ENCODE results near the gene VWF.

DNA sequence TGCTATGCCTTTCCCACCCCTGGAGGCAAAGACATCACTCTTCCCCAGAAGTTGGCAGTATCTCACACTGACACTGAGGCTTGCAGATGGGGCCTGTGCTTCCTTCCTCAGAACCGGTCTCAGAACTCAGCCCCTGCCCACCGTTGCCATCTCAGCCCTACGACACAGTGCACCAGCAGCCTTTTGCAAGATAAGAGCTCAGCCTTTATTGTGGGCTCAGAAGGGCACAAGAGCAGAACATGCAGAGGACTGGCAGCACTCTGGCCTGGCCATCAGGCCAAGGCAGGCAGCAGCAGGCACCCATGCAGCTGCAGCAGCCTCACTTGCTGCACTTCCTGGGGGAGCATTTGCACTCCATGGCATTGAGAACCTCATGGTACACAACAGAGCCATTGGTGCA lies 175.8 kb downstream of the VWF start:
- no peak for TF ChIP-seq POLR2AphosphoS5 (IDR thresholded peaks at IDR 0.05; ENCODE audit: low read depth)
- TF ChIP-seq, protein P1, sequence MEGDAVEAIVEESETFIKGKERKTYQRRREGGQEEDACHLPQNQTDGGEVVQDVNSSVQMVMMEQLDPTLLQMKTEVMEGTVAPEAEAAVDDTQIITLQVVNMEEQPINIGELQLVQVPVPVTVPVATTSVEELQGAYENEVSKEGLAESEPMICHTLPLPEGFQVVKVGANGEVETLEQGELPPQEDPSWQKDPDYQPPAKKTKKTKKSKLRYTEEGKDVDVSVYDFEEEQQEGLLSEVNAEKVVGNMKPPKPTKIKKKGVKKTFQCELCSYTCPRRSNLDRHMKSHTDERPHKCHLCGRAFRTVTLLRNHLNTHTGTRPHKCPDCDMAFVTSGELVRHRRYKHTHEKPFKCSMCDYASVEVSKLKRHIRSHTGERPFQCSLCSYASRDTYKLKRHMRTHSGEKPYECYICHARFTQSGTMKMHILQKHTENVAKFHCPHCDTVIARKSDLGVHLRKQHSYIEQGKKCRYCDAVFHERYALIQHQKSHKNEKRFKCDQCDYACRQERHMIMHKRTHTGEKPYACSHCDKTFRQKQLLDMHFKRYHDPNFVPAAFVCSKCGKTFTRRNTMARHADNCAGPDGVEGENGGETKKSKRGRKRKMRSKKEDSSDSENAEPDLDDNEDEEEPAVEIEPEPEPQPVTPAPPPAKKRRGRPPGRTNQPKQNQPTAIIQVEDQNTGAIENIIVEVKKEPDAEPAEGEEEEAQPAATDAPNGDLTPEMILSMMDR (conservative IDR thresholded peaks at IDR 0.05; ENCODE audit: low read depth in 2 of 2), result no peak
- no peak for TF ChIP-seq EZH2 (IDR thresholded peaks at IDR 0.05; ENCODE audit: low read depth, unreplicated experiment)
